GM12878 (cell line): ENCODE data around the gene SLC6A9. TPM values are rescaled to one million over a fixed set of nuclear protein-coding genes. Genes with fewer than 3 reads are reported as not detected.
A peak's percentile ranks its signal among the peaks of the same experiment; 100 is the strongest.

Experiments used
- ATAC-seq: fragments of 200-7000 bp; cut with Tn5 transposase; 3 replicates; pipeline ENCODE4 v1.9.1; 2020; ENCODE audit warnings: mild to moderate bottlenecking, moderate library complexity
- BruUV-seq: library from RNA; stranded (reverse); fragments of 400-500 nt; replicated peaks from 2 replicates; lab custom pipeline; 2021; lab: Mats Ljungman, UMichigan
- CTCF ChIA-PET: fragments of 300-600 bp; sonication (Branson Sonifier 250); formaldehyde crosslinking; extraction: SDS; loops from one replicate; lab custom pipeline; 2021; ENCODE audit warnings: inconsistent platforms; lab: Yijun Ruan, JAX
- POLR2A ChIA-PET: fragments of 350-600 bp; formaldehyde crosslinking; extraction: SDS; loops from one replicate; lab custom pipeline; 2021; ENCODE audit warnings: inconsistent platforms; lab: Charles Lee
- RAD21 ChIA-PET: fragments of 300-600 bp; sonication (Branson Sonifier 250); formaldehyde crosslinking; loops from one replicate; lab custom pipeline; 2023; ENCODE audit warnings: antibody characterized with exemption; ENCODE audit not compliant: unreplicated experiment; lab: Charles Lee
- SMC1A ChIA-PET: fragments of 300-600 bp; sonication (Branson Sonifier 250); formaldehyde crosslinking; loops from one replicate; lab custom pipeline; 2023; ENCODE audit not compliant: unreplicated experiment, uncharacterized antibody; lab: Charles Lee
- DNase-seq: peaks from one replicate; pipeline ENCODE4 v3.0.0-alpha.2; 2011; ENCODE audit warnings: low read depth, low spot score
- FAIRE-seq: peaks from 3 replicates; lab custom pipeline; 2011; peaks lifted over from hg19 to GRCh38; lab: Jason Lieb, UNC
- H2AFZ ChIP-seq: 2 replicates; pipeline ENCODE4 v1.6.0; 2011; ENCODE audit warnings: low read depth, low read length, control low read depth; ENCODE audit not compliant: control insufficient read depth
- H3K27ac ChIP-seq: 2 replicates; pipeline ENCODE4 v1.5.1; 2011; ENCODE audit warnings: control low read depth; ENCODE audit not compliant: control insufficient read depth, insufficient read depth
- H3K27me3 ChIP-seq, 2 experiments: replicated peaks in 1 of 2; 2 replicates each; pipeline versions ENCODE4 v1.6.0 to v1.6.1; 2011; ENCODE audit warnings: low read length in 1 of 2; ENCODE audit not compliant: control insufficient read depth in 2 of 2, insufficient read depth in 2 of 2
- H3K36me3 ChIP-seq, 2 experiments: 2 replicates each; pipeline ENCODE4 v1.5.1; 2011; ENCODE audit warnings: low read length in 1 of 2; ENCODE audit not compliant: control insufficient read depth in 2 of 2, insufficient read depth in 2 of 2
- H3K4me1 ChIP-seq: 2 replicates; pipeline ENCODE4 v1.6.1; 2011; ENCODE audit warnings: mild to moderate bottlenecking, low read length, moderate library complexity, mixed read lengths; ENCODE audit not compliant: control insufficient read depth, insufficient read depth
- H3K4me2 ChIP-seq: 2 replicates; pipeline ENCODE4 v1.6.0; 2011; ENCODE audit warnings: control low read depth; ENCODE audit not compliant: control insufficient read depth, insufficient read depth
- H3K4me3 ChIP-seq: fragments of 200-600 bp; sonication (generic); 2 replicates; pipeline ENCODE4 v1.5.1; 2016
- H3K79me2 ChIP-seq: 2 replicates; pipeline ENCODE4 v1.6.0; 2011; ENCODE audit warnings: low read length; ENCODE audit not compliant: control insufficient read depth, insufficient read depth
- H3K9ac ChIP-seq: 2 replicates; pipeline ENCODE4 v1.8.0; 2011; ENCODE audit warnings: low read length, control low read depth, mixed read lengths; ENCODE audit not compliant: control insufficient read depth, insufficient read depth
- H3K9me3 ChIP-seq: replicated peaks from 3 replicates; pipeline ENCODE4 v1.5.1; 2011; ENCODE audit warnings: mild to moderate bottlenecking, low read length; ENCODE audit not compliant: control insufficient read depth, insufficient read depth
- H4K20me1 ChIP-seq: 2 replicates; pipeline ENCODE4 v1.6.0; 2011; ENCODE audit not compliant: control insufficient read depth, insufficient read depth
- EP300 ChIP-seq, 2 experiments: fragments of 150-350 bp in 1 of 2; IDR thresholded peaks; 2 replicates each; pipeline ENCODE4 v1.6.1; 2011 to 2012; ENCODE audit warnings: low read depth in 2 of 2, low read length in 2 of 2, borderline replicate concordance in 1 of 2, improper control_type of control experiment in 1 of 2, inconsistent platforms in 1 of 2; ENCODE audit not compliant: control insufficient read depth in 1 of 2
- HDAC2 ChIP-seq: fragments of 200-600 bp; sonication (generic); IDR thresholded peaks from 2 replicates; pipeline ENCODE4 v1.6.1; 2017
- POLR2A ChIP-seq: IDR thresholded peaks from 2 replicates; pipeline ENCODE4 v1.6.1; 2011; ENCODE audit warnings: low read depth, mild to moderate bottlenecking, low read length
- POLR2AphosphoS2 ChIP-seq: IDR thresholded peaks from 2 replicates; pipeline ENCODE4 v1.6.1; 2011; ENCODE audit warnings: low read depth, mild to moderate bottlenecking, low read length, improper control_type of control experiment, moderate library complexity
- RBBP5 ChIP-seq: fragments of 200-600 bp; sonication (generic); conservative IDR thresholded peaks from 2 replicates; pipeline ENCODE4 v1.6.1; 2016
- TBL1XR1 ChIP-seq: IDR thresholded peaks from 2 replicates; pipeline ENCODE4 v1.6.1; 2012; ENCODE audit warnings: low read depth, low read length, improper control_type of control experiment
- WGBS: methylation state at CpG from one replicate; pipeline ENCODE4 v1.1.6; 2016; ENCODE audit warnings: low lambda C conversion rate; ENCODE audit not compliant: insufficient replicate concordance, insufficient coverage; ENCODE audit errors: missing lambda C conversion rate; 5-methylcytosine and 5-hydroxymethylcytosine counted together
- in situ Hi-C: fragments of 300-500 bp; cut with MboI; formaldehyde crosslinking; loops from 9 replicates; pipeline ENCODE4 v1.14.3; 2018; ENCODE audit warnings: mixed read lengths
- intact Hi-C: fragments of 100-400 bp; cut with micrococcal nuclease; formaldehyde crosslinking; loops from one replicate; pipeline ENCODE4 v1.14.2; 2022; ENCODE audit not compliant: unreplicated experiment
- polyA plus RNA-seq, 11 experiments: library from polyadenylated mRNA; depleted of rRNA in 4 of 11; unstranded in 6 of 11; stranded (reverse) in 5 of 11; fragments of >200 nt; fragmentation: Nextera tagmentation in 4 of 11; fragmentation: Illumina TruSeq in 1 of 11; extraction: Ambion mirVana in 4 of 11; extraction: Trizol in 1 of 11; gene quantifications; 1 replicate in 1 of 11; 2 replicates in 10 of 11; pipeline versions ENCODE4 v1.2.1 to v1.2.3, GENCODE V29; 2011 to 2016; ENCODE audit warnings: inconsistent platforms in 2 of 11, missing spikeins in 2 of 11, low read depth in 1 of 11
- total RNA-seq, 4 experiments: library from RNA; depleted of rRNA in 3 of 4; stranded (reverse); fragments of >200 nt in 3 of 4; fragmentation: Illumina TruSeq in 1 of 4; extraction: Trizol in 1 of 4; gene quantifications; 2 replicates each; pipeline versions ENCODE4 v1.2.1 to v1.2.3, GENCODE V29; 2013 to 2021
- TF ChIP-seq, protein P1 (sequence below): fragments of 450-650 bp; formaldehyde crosslinking; IDR thresholded peaks from 2 replicates; pipeline ENCODE4 v1.4.0; 2022; ENCODE audit warnings: mild to moderate bottlenecking, moderate library complexity
- TF ChIP-seq, protein P2 (sequence below): fragments of 450-650 bp; formaldehyde crosslinking; IDR thresholded peaks from 2 replicates; pipeline ENCODE4 v1.5.0; 2022; ENCODE audit warnings: mild to moderate bottlenecking, missing genetic modification characterization
- TF ChIP-seq, protein P3 (sequence below): fragments of 450-650 bp; IDR thresholded peaks from 2 replicates; pipeline ENCODE4 v1.6.1; 2017; ENCODE audit warnings: mild to moderate bottlenecking, moderate library complexity

The SLC6A9 gene
- total and polyA plus RNA-seq, 10 of the 15 experiments (the other 5 are each of a cell fraction or from before 2014, with no cell fraction given) = 0.02 to 2.0 (median 0.63) TPM

DNA sequence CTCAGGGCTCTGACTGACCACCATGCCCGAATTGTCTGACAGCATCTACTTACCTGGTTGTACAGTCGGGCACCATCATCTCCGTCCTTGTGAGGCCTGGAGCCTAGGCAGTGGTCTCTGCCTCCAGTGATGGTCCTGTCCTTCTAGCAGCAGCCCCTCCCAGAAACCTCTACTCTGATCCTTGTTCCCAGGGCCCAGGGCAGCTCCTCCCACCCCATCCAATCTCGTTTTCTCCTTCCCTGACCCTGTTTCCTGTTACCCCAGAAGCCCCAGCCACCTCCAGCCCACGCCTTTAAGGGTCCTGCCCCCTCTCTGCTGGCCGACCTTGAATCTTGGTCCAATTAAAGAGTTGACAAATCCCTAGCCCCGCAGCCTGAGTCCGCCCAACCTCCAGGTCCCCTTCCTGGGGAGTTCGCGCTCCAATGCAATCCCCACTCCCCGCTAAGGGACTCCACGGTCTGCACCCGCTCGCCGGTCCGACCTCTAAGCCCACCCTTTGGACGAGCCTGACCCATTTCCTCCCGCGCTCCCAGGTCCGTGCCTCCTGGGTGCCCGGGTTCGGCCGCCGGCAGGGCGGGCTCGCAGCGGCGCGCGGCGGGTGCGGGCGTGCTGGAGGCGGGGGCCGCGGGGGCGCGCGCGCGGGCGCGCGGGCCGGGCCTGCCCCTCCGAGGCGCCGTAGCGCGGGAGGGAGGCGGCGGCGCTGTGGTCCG lies 52.6 kb downstream of the SLC6A9 start, which contains the start of gene B4GALT2:
Gene B4GALT2, plus strand, starts transcription at position 660 of the 710 bp plus-strand sequence. CDS start 1,951 bp downstream, outside the sequence.
- Histone ChIP-seq H3K36me3 (peaks cover 0 to 7% of the 10 kb centered on the region in 2 experiments), H3K4me2 (peak within 1 kb of the TSS; percentile 96), H4K20me1 (no peaks in the 10 kb centered on the region), H3K4me3 (peak within 1 kb of the TSS; percentile 74), H3K4me1 (peaks cover 29% of the 10 kb centered on the region), H3K9ac (peak within 1 kb of the TSS; percentile 72), H3K27me3 (no peaks in the 10 kb centered on the region), H3K27ac (peak within 1 kb of the TSS; percentile 22; the same call in 1 of the 2 replicates), H3K79me2 (peaks cover 45% of the 10 kb centered on the region), H3K9me3 (no peaks in the 10 kb centered on the region), H2AFZ (peak within 1 kb of the TSS; percentile 58)
- RAD21 ChIA-PET = no interaction called here
- in situ Hi-C loops = no loop called here
- no peak for DNase-seq
- 11% methylated on average over 24 of the region's 54 CpGs for WGBS
- CTCF ChIA-PET = interaction anchor here (1.0 to 1.4 kb wide), 3 partner anchors 11 to 43 kb away, joined by 3 to 5 read pairs (median 3); no protein-coding TSS in a partner anchor
- FAIRE-seq = no peak
- BruUV-seq = no TSS peak
- no peak for ATAC-seq
- SMC1A ChIA-PET = interaction anchor here (1.3 kb wide), 1 partner anchor 14 kb away, joined by 3 read pairs; no protein-coding TSS in a partner anchor
- POLR2A ChIA-PET = no interaction called here
- intact Hi-C loops = no loop called here
- TF ChIP-seq TBL1XR1 = no peak
- TF ChIP-seq POLR2A = peak; percentile 71
- TF ChIP-seq HDAC2 = no peak
- TF ChIP-seq, protein P1, sequence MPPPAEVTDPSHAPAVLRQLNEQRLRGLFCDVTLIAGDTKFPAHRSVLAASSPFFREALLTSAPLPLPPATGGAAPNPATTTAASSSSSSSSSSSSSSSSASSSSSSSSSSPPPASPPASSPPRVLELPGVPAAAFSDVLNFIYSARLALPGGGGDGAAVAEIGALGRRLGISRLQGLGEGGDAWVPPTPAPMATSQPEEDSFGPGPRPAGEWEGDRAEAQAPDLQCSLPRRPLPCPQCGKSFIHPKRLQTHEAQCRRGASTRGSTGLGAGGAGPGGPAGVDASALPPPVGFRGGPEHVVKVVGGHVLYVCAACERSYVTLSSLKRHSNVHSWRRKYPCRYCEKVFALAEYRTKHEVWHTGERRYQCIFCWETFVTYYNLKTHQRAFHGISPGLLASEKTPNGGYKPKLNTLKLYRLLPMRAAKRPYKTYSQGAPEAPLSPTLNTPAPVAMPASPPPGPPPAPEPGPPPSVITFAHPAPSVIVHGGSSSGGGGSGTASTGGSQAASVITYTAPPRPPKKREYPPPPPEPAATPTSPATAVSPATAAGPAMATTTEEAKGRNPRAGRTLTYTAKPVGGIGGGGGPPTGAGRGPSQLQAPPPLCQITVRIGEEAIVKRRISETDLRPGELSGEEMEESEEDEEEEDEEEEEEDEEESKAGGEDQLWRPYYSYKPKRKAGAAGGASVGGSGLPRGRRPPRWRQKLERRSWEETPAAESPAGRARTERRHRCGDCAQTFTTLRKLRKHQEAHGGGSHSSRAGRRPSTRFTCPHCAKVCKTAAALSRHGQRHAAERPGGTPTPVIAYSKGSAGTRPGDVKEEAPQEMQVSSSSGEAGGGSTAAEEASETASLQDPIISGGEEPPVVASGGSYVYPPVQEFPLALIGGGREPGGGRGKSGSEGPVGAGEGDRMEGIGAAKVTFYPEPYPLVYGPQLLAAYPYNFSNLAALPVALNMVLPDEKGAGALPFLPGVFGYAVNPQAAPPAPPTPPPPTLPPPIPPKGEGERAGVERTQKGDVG (CRISPR knock-in tag) = no peak
- peak; percentile 28; the same call in 1 of the 2 replicates for TF ChIP-seq POLR2AphosphoS2
- no peak for TF ChIP-seq RBBP5
- TF ChIP-seq, protein P2, sequence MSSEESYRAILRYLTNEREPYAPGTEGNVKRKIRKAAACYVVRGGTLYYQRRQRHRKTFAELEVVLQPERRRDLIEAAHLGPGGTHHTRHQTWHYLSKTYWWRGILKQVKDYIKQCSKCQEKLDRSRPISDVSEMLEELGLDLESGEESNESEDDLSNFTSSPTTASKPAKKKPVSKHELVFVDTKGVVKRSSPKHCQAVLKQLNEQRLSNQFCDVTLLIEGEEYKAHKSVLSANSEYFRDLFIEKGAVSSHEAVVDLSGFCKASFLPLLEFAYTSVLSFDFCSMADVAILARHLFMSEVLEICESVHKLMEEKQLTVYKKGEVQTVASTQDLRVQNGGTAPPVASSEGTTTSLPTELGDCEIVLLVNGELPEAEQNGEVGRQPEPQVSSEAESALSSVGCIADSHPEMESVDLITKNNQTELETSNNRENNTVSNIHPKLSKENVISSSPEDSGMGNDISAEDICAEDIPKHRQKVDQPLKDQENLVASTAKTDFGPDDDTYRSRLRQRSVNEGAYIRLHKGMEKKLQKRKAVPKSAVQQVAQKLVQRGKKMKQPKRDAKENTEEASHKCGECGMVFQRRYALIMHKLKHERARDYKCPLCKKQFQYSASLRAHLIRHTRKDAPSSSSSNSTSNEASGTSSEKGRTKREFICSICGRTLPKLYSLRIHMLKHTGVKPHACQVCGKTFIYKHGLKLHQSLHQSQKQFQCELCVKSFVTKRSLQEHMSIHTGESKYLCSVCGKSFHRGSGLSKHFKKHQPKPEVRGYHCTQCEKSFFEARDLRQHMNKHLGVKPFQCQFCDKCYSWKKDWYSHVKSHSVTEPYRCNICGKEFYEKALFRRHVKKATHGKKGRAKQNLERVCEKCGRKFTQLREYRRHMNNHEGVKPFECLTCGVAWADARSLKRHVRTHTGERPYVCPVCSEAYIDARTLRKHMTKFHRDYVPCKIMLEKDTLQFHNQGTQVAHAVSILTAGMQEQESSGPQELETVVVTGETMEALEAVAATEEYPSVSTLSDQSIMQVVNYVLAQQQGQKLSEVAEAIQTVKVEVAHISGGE (CRISPR knock-in tag) = no peak
- TF ChIP-seq, protein P3, sequence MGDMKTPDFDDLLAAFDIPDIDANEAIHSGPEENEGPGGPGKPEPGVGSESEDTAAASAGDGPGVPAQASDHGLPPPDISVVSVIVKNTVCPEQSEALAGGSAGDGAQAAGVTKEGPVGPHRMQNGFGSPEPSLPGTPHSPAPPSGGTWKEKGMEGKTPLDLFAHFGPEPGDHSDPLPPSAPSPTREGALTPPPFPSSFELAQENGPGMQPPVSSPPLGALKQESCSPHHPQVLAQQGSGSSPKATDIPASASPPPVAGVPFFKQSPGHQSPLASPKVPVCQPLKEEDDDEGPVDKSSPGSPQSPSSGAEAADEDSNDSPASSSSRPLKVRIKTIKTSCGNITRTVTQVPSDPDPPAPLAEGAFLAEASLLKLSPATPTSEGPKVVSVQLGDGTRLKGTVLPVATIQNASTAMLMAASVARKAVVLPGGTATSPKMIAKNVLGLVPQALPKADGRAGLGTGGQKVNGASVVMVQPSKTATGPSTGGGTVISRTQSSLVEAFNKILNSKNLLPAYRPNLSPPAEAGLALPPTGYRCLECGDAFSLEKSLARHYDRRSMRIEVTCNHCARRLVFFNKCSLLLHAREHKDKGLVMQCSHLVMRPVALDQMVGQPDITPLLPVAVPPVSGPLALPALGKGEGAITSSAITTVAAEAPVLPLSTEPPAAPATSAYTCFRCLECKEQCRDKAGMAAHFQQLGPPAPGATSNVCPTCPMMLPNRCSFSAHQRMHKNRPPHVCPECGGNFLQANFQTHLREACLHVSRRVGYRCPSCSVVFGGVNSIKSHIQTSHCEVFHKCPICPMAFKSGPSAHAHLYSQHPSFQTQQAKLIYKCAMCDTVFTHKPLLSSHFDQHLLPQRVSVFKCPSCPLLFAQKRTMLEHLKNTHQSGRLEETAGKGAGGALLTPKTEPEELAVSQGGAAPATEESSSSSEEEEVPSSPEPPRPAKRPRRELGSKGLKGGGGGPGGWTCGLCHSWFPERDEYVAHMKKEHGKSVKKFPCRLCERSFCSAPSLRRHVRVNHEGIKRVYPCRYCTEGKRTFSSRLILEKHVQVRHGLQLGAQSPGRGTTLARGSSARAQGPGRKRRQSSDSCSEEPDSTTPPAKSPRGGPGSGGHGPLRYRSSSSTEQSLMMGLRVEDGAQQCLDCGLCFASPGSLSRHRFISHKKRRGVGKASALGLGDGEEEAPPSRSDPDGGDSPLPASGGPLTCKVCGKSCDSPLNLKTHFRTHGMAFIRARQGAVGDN = no peak
- no peak for TF ChIP-seq EP300 (IDR thresholded peaks at IDR 0.05; ENCODE audit: borderline replicate concordance in 1 of 2, control insufficient read depth in 1 of 2, low read depth in 2 of 2, low read length in 2 of 2)
